Measurements from ENCODE around the gene PPP1R18.
A peak's percentile ranks its signal among the peaks of the same experiment; 100 is the strongest.

Gene PPP1R18

GRCh38 chr6:30654798-30655742, 31.4 kb downstream of the PPP1R18 start:
- Histone ChIP-seq H3K4me1 (no peaks in the 10 kb centered on the region), H3K4me3 (no peak overlapping the region), H3K9me3 (no peaks in the 10 kb centered on the region), H3K27me3 (ENCODE audit: low read depth) (no peaks in the 10 kb centered on the region), H3K36me3 (replicated peaks) (peaks cover 86% of the 10 kb centered on the region)
- in situ Hi-C loops (cut with MboI; ENCODE audit: low sequenced_read_pairs) = no loop called here
- DNase-seq (ENCODE audit: low spot score in 2 of 2) = no peak

- peaks cover 51% of the 10 kb centered on the region for H3K36me3 ChIP-seq (replicated peaks)
- H3K4me3 ChIP-seq = no peak overlapping the region
- peaks cover 6% of the 10 kb centered on the region for H3K4me1 ChIP-seq
- in situ Hi-C loops (cut with MboI; ENCODE audit: low sequenced_read_pairs) = no loop called here
- H3K9me3 ChIP-seq = no peaks in the 10 kb centered on the region
- H3K27me3 ChIP-seq (ENCODE audit: low read depth) = no peaks in the 10 kb centered on the region
- no peak for DNase-seq (ENCODE audit: low spot score in 2 of 2)
Observed at GRCh38 chr6:30651143-30651542, 35.3 kb downstream of the PPP1R18 start.

- in situ Hi-C loops (cut with MboI; ENCODE audit: low sequenced_read_pairs) = no loop called here
- peak; percentile 60 to 89 for DNase-seq (ENCODE audit: low spot score in 2 of 2)
- Histone ChIP-seq H3K36me3 (replicated peaks) (peaks cover 20% of the 10 kb centered on the region), H3K4me1 (peaks cover 8% of the 10 kb centered on the region), H3K4me3 (peak overlapping the region; percentile 70), H3K9me3 (no peaks in the 10 kb centered on the region), H3K27me3 (ENCODE audit: low read depth) (no peaks in the 10 kb centered on the region)
Observed at GRCh38 chr6:30647242-30648116, 39.0 kb downstream of the PPP1R18 start.

GRCh38 chr6:30646450-30647241, 39.8 kb downstream of the PPP1R18 start, which contains the start of gene C6orf136:
C6orf136 (plus strand) TSS chr6:30647133; CDS start chr6:30647232, 99 bp downstream.
- H3K4me1 ChIP-seq = peaks cover 8% of the 10 kb centered on the region
- no peaks in the 10 kb centered on the region for H3K27me3 ChIP-seq (ENCODE audit: low read depth)
- DNase-seq (ENCODE audit: low spot score in 2 of 2) = peak; percentile 83 to 95
- H3K36me3 ChIP-seq (replicated peaks) = peaks cover 17% of the 10 kb centered on the region
- peak within 1 kb of the TSS; percentile 70 for H3K4me3 ChIP-seq
- in situ Hi-C loops (cut with MboI; ENCODE audit: low sequenced_read_pairs) = no loop called here
- H3K9me3 ChIP-seq = no peaks in the 10 kb centered on the region

GRCh38 chr6:30645989-30646388, 40.5 kb downstream of the PPP1R18 start:
- no peak for DNase-seq (ENCODE audit: low spot score in 2 of 2)
- Histone ChIP-seq H3K9me3 (no peaks in the 10 kb centered on the region), H3K4me3 (no peak overlapping the region), H3K27me3 (ENCODE audit: low read depth) (no peaks in the 10 kb centered on the region), H3K36me3 (replicated peaks) (peaks cover 14% of the 10 kb centered on the region), H3K4me1 (peaks cover 8% of the 10 kb centered on the region)
- in situ Hi-C loops (cut with MboI; ENCODE audit: low sequenced_read_pairs) = no loop called here

- Histone ChIP-seq H3K36me3 (replicated peaks) (peaks cover 21% of the 10 kb centered on the region), H3K27me3 (ENCODE audit: low read depth) (no peaks in the 10 kb centered on the region), H3K9me3 (no peaks in the 10 kb centered on the region), H3K4me1 (peaks cover 8% of the 10 kb centered on the region), H3K4me3 (no peak overlapping the region)
- in situ Hi-C loops (cut with MboI; ENCODE audit: low sequenced_read_pairs) = no loop called here
- DNase-seq (ENCODE audit: low spot score in 2 of 2) = no peak
Observed at GRCh38 chr6:30644769-30645168, 41.7 kb downstream of the PPP1R18 start.

GRCh38 chr6:30643656-30644055, 42.8 kb downstream of the PPP1R18 start:
- Histone ChIP-seq H3K4me3 (no peak overlapping the region), H3K4me1 (peaks cover 8% of the 10 kb centered on the region), H3K27me3 (ENCODE audit: low read depth) (no peaks in the 10 kb centered on the region), H3K36me3 (replicated peaks) (peaks cover 21% of the 10 kb centered on the region), H3K9me3 (no peaks in the 10 kb centered on the region)
- in situ Hi-C loops (cut with MboI; ENCODE audit: low sequenced_read_pairs) = no loop called here
- no peak for DNase-seq (ENCODE audit: low spot score in 2 of 2)

- H3K9me3 ChIP-seq = no peaks in the 10 kb centered on the region
- H3K27me3 ChIP-seq (ENCODE audit: low read depth) = no peaks in the 10 kb centered on the region
- H3K4me3 ChIP-seq = no peak overlapping the region
- peaks cover under 1% of the 10 kb centered on the region for H3K4me1 ChIP-seq
- H3K36me3 ChIP-seq (replicated peaks) = peaks cover 21% of the 10 kb centered on the region
- in situ Hi-C loops (cut with MboI; ENCODE audit: low sequenced_read_pairs) = no loop called here
- no peak for DNase-seq (ENCODE audit: low spot score in 2 of 2)
Observed at GRCh38 chr6:30641048-30641447, 45.4 kb downstream of the PPP1R18 start.

GRCh38 chr6:30640481-30640880, 46.0 kb downstream of the PPP1R18 start:
- Histone ChIP-seq H3K9me3 (no peaks in the 10 kb centered on the region), H3K4me3 (no peak overlapping the region), H3K27me3 (ENCODE audit: low read depth) (no peaks in the 10 kb centered on the region), H3K4me1 (no peaks in the 10 kb centered on the region), H3K36me3 (replicated peaks) (peaks cover 21% of the 10 kb centered on the region)
- no peak for DNase-seq (ENCODE audit: low spot score in 2 of 2)
- in situ Hi-C loops (cut with MboI; ENCODE audit: low sequenced_read_pairs) = no loop called here

GRCh38 chr6:30635834-30636233, 50.6 kb downstream of the PPP1R18 start:
- in situ Hi-C loops (cut with MboI; ENCODE audit: low sequenced_read_pairs) = no loop called here
- Histone ChIP-seq H3K27me3 (ENCODE audit: low read depth) (no peaks in the 10 kb centered on the region), H3K4me1 (no peaks in the 10 kb centered on the region), H3K9me3 (no peaks in the 10 kb centered on the region), H3K36me3 (replicated peaks) (peaks cover 12% of the 10 kb centered on the region; the same call in 1 of the 2 replicates), H3K4me3 (no peak overlapping the region)
- no peak for DNase-seq (ENCODE audit: low spot score in 2 of 2)

- peaks cover 7% of the 10 kb centered on the region; the same call in 1 of the 2 replicates for H3K4me1 ChIP-seq
- H3K36me3 ChIP-seq (replicated peaks) = peaks cover 54% of the 10 kb centered on the region
- in situ Hi-C loops (cut with MboI; ENCODE audit: low sequenced_read_pairs) = no loop called here
- H3K4me3 ChIP-seq = peak within 1 kb of the TSS; percentile 52
- no peaks in the 10 kb centered on the region for H3K9me3 ChIP-seq
- DNase-seq (ENCODE audit: low spot score in 2 of 2) = peak; percentile 56 to 91
- no peaks in the 10 kb centered on the region for H3K27me3 ChIP-seq (ENCODE audit: low read depth)
Observed at GRCh38 chr6:30626484-30627366, 59.7 kb downstream of the PPP1R18 start, which contains the start of gene ATAT1. ATAT1 (plus strand) TSS chr6:30626874.
